ENCODE data around the gene EEF1AKMT4.

EEF1AKMT4 gene

DNA sequence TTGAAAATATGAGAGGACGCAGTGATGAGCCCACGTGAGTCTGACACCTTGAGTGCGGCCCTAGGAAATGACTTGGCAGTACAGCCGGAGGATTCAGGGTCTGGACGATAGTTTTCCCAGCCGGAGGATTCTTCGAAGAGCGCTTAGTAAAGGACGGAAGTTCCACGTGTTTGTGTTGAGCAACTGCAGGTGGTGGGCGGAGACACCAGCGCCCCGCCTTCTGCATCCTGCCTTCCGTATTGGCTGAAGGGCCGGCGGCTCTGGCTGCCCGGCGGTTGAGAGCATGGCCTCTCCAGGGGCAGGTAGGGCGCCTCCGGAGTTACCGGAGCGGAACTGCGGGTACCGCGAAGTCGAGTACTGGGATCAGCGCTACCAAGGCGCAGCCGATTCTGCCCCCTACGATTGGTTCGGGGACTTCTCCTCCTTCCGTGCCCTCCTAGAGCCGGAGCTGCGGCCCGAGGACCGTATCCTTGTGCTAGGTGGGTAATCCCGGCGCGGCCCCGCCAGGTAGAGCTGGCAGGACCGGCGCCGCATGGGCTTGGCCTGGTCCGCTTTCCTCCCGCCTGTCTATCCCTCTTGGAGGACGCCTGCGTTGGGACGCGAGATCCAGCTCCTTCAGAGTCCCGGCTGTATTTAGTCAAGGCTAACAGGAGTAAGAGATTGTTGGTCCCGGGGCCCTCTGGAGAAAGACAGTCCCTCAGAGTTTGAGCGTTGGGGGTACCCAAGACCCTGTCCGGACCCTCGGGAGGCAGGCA lies at the start of gene EEF1AKMT4:
TSS of gene EEF1AKMT4 (plus strand) at position 261 of the 755 bp plus-strand sequence. CDS start at position 284, 23 bp downstream.
- Histone ChIP-seq H3K4me3 (ENCODE audit: low read length, poor library complexity, severe bottlenecking) (peak within 1 kb of the TSS; percentile 97), H3K4me2 (ENCODE audit: low read depth, low read length, poor library complexity, severe bottlenecking) (peak within 1 kb of the TSS; percentile 100), H3K79me2 (ENCODE audit: insufficient read depth, low read length) (peaks cover 19% of the 10 kb centered on the region), H2AFZ (ENCODE audit: low read length) (peak within 1 kb of the TSS; percentile 100), H3F3A (ENCODE audit: low read depth) (no peaks in the 10 kb centered on the region), H3K9me3 (ENCODE audit: insufficient read depth, low read depth, low read length) (no peaks in the 10 kb centered on the region), H3K9ac (ENCODE audit: low read depth, low read length, poor library complexity, severe bottlenecking) (peak within 1 kb of the TSS; percentile 97), H3K4me1 (ENCODE audit: insufficient read depth, low read length, poor library complexity, severe bottlenecking) (peaks cover 13% of the 10 kb centered on the region), H3K27me3 (ENCODE audit: insufficient read depth, low read length, poor library complexity, severe bottlenecking) (no peaks in the 10 kb centered on the region), H3K36me3 (ENCODE audit: insufficient read depth, low read length) (peaks cover 8% of the 10 kb centered on the region; the same call in 1 of the 2 replicates), H4K20me1 (ENCODE audit: insufficient read depth, low read length, poor library complexity, severe bottlenecking) (peaks cover 9% of the 10 kb centered on the region), H3K9me2 (replicated peaks; ENCODE audit: low read depth, low read length) (no peaks in the 10 kb centered on the region)
- TF ChIP-seq, protein P1, sequence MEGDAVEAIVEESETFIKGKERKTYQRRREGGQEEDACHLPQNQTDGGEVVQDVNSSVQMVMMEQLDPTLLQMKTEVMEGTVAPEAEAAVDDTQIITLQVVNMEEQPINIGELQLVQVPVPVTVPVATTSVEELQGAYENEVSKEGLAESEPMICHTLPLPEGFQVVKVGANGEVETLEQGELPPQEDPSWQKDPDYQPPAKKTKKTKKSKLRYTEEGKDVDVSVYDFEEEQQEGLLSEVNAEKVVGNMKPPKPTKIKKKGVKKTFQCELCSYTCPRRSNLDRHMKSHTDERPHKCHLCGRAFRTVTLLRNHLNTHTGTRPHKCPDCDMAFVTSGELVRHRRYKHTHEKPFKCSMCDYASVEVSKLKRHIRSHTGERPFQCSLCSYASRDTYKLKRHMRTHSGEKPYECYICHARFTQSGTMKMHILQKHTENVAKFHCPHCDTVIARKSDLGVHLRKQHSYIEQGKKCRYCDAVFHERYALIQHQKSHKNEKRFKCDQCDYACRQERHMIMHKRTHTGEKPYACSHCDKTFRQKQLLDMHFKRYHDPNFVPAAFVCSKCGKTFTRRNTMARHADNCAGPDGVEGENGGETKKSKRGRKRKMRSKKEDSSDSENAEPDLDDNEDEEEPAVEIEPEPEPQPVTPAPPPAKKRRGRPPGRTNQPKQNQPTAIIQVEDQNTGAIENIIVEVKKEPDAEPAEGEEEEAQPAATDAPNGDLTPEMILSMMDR (conservative IDR thresholded peaks at IDR 0.05; ENCODE audit: low read length): peak; percentile 54
- no peak for TF ChIP-seq EZH2phosphoT487 (IDR thresholded peaks at IDR 0.05; ENCODE audit: borderline replicate concordance)

DNA sequence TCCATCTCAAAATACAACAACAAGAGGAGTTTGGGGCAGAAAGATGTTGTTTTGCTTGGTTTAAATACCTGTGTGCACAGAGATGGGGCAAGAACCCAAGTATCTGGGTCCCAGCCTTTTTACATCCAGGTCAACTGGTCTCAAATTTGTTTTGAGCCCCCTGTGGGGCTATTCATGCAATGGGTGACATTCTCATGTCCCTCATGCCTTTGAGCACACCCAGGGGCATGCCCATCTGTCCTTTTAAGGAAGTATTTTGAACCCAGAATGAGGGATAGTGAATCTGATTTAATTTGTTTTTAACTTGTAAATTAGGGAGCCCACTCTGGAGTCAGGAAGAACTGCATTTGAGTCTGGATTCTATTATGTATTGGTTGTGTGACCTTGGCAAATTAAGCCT lies 48.6 kb upstream of the EEF1AKMT4 start:
- no peaks in the 10 kb centered on the region for H4K20me1 ChIP-seq (ENCODE audit: insufficient read depth, low read length, poor library complexity, severe bottlenecking)
- no peaks in the 10 kb centered on the region for H3K4me1 ChIP-seq (ENCODE audit: insufficient read depth, low read length, poor library complexity, severe bottlenecking)
- H3K9ac ChIP-seq (ENCODE audit: low read depth, low read length, poor library complexity, severe bottlenecking): no peak overlapping the region
- H3K4me2 ChIP-seq (ENCODE audit: low read depth, low read length, poor library complexity, severe bottlenecking): no peak overlapping the region
- H3K9me3 ChIP-seq (ENCODE audit: insufficient read depth, low read depth, low read length): no peaks in the 10 kb centered on the region
- H3K79me2 ChIP-seq (ENCODE audit: insufficient read depth, low read length): no peaks in the 10 kb centered on the region
- no peaks in the 10 kb centered on the region for H3K36me3 ChIP-seq (ENCODE audit: insufficient read depth, low read length)
- H3K9me2 ChIP-seq (replicated peaks; ENCODE audit: low read depth, low read length): no peaks in the 10 kb centered on the region
- TF ChIP-seq EZH2phosphoT487 (IDR thresholded peaks at IDR 0.05; ENCODE audit: borderline replicate concordance): no peak
- TF ChIP-seq, protein P1 (conservative IDR thresholded peaks at IDR 0.05; ENCODE audit: low read length): no peak
- no peaks in the 10 kb centered on the region for H3F3A ChIP-seq (ENCODE audit: low read depth)
- no peaks in the 10 kb centered on the region for H3K27me3 ChIP-seq (ENCODE audit: insufficient read depth, low read length, poor library complexity, severe bottlenecking)
- H3K4me3 ChIP-seq (ENCODE audit: low read length, poor library complexity, severe bottlenecking): no peak overlapping the region
- H2AFZ ChIP-seq (ENCODE audit: low read length): no peak overlapping the region

DNA sequence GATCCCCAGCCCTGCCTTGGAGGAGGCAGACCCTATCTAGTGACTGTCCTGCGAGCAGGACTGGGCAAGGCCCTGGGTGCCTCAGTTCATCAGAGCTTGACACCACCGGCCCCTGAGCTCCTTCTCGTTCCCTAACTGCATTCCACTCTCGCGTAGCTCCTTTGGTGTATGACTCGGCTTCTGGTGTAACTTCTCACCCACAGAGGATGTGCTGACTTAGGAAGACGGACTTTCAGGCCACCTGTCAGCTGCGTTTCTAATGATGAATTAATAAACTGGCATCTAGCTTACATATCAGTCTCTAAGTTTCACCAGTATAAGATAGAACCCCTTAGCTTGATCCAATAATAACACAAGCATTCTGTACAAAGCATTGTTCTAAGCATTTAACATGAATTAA lies 45.9 kb upstream of the EEF1AKMT4 start:
- no peaks in the 10 kb centered on the region for H3K4me1 ChIP-seq (ENCODE audit: insufficient read depth, low read length, poor library complexity, severe bottlenecking)

More for the DNA sequence above, 45.9 kb upstream of the EEF1AKMT4 start:
- no peaks in the 10 kb centered on the region for H3K9me2 ChIP-seq (replicated peaks; ENCODE audit: low read depth, low read length)
- no peaks in the 10 kb centered on the region for H3K79me2 ChIP-seq (ENCODE audit: insufficient read depth, low read length)
- no peaks in the 10 kb centered on the region for H3F3A ChIP-seq (ENCODE audit: low read depth)
- H3K36me3 ChIP-seq (ENCODE audit: insufficient read depth, low read length): no peaks in the 10 kb centered on the region
- H2AFZ ChIP-seq (ENCODE audit: low read length): no peak overlapping the region
- H3K9me3 ChIP-seq (ENCODE audit: insufficient read depth, low read depth, low read length): no peaks in the 10 kb centered on the region
- no peak overlapping the region for H3K4me3 ChIP-seq (ENCODE audit: low read length, poor library complexity, severe bottlenecking)
- H3K4me2 ChIP-seq (ENCODE audit: low read depth, low read length, poor library complexity, severe bottlenecking): no peak overlapping the region
- no peak overlapping the region for H3K9ac ChIP-seq (ENCODE audit: low read depth, low read length, poor library complexity, severe bottlenecking)
- TF ChIP-seq EZH2phosphoT487 (IDR thresholded peaks at IDR 0.05; ENCODE audit: borderline replicate concordance): no peak
- TF ChIP-seq, protein P1 (conservative IDR thresholded peaks at IDR 0.05; ENCODE audit: low read length): no peak
- H3K27me3 ChIP-seq (ENCODE audit: insufficient read depth, low read length, poor library complexity, severe bottlenecking): no peaks in the 10 kb centered on the region
- no peaks in the 10 kb centered on the region for H4K20me1 ChIP-seq (ENCODE audit: insufficient read depth, low read length, poor library complexity, severe bottlenecking)

Data from Loucy (cell line).